Smooth muscle cell of bladder (primary cell): Measurements from ENCODE around the gene B4GALT4. TPM values are rescaled to one million over a fixed set of nuclear protein-coding genes. Genes with fewer than 3 reads are reported as not detected.

Source experiments
- total RNA-seq: library from RNA; depleted of rRNA; stranded (reverse); fragments of >200 nt; gene quantifications from 2 replicates; pipeline ENCODE4 v1.2.3, GENCODE V29; 2014

B4GALT4 gene
- total RNA-seq, result 52.6 and 64.3 TPM in 2 replicates

GRCh38 chr3:119240591-119241434 is at the start of gene B4GALT4:
B4GALT4 (minus strand) TSS chr3:119240878; CDS start chr3:119230099, 10,779 bp downstream.

GRCh38 chr3:119173325-119173724 is 67.4 kb downstream of the B4GALT4 start, which contains the start of gene UPK1B:
UPK1B (plus strand) TSS chr3:119173598; CDS start chr3:119186742, 13,144 bp downstream.

Other genes starting within 250 kb of the B4GALT4 start
- 0.09 and 0.14 TPM in 2 replicates for gene IGSF11, start 206.0 kb downstream of the B4GALT4 start, total RNA-seq
- gene TEX55, start 94.7 kb downstream of the B4GALT4 start, total RNA-seq, result not detected in 2 replicates
- gene UPK1B, start 67.3 kb downstream of the B4GALT4 start, total RNA-seq, result under 0.01 TPM in 1 of 2 replicates, not detected in the other
- 3.8 and 4.9 TPM in 2 replicates for gene ARHGAP31, start 53.5 kb upstream of the B4GALT4 start, total RNA-seq
- gene TMEM39A, start 222.7 kb upstream of the B4GALT4 start, total RNA-seq, result 65.8 and 67.6 TPM in 2 replicates
- 13.5 and 25.9 TPM in 2 replicates for gene POGLUT1, start 228.1 kb upstream of the B4GALT4 start, total RNA-seq